ENCODE data around the gene CCDC88C. TPM values are rescaled to one million over a fixed set of nuclear protein-coding genes. Genes with fewer than 3 reads are reported as not detected.

CCDC88C gene
- total RNA-seq, 1 donor = under 0.01 TPM

DNA sequence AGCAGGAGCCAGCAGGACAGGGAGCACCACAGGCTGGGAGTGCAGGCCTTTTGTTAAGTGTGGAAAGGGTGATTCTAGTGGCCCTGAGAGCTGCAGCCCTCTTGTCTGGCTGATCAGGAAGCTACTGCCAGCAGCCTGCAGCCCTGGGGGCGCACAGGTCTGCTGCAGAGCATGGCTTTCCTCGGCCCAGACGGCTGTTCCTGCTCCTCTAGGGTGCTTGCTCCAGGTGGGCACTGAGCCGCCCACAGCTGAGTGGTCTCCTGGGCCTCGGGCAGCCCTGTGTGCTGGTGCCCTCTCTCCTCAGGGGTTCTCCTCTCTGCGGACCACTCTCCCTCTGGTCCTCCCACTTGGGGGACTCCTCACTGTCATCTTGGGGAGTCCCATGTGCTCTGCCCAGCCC lies 18.9 kb downstream of the CCDC88C start:
- DNase-seq (ENCODE audit: low read depth) = no peak
- TF ChIP-seq, protein P1, sequence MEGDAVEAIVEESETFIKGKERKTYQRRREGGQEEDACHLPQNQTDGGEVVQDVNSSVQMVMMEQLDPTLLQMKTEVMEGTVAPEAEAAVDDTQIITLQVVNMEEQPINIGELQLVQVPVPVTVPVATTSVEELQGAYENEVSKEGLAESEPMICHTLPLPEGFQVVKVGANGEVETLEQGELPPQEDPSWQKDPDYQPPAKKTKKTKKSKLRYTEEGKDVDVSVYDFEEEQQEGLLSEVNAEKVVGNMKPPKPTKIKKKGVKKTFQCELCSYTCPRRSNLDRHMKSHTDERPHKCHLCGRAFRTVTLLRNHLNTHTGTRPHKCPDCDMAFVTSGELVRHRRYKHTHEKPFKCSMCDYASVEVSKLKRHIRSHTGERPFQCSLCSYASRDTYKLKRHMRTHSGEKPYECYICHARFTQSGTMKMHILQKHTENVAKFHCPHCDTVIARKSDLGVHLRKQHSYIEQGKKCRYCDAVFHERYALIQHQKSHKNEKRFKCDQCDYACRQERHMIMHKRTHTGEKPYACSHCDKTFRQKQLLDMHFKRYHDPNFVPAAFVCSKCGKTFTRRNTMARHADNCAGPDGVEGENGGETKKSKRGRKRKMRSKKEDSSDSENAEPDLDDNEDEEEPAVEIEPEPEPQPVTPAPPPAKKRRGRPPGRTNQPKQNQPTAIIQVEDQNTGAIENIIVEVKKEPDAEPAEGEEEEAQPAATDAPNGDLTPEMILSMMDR (IDR thresholded peaks at IDR 0.05; ENCODE audit: insufficient read depth, low read depth, low read length) = no peak
- H3K4me3 ChIP-seq (ENCODE audit: low read depth, low read length) = no peak overlapping the region

DNA sequence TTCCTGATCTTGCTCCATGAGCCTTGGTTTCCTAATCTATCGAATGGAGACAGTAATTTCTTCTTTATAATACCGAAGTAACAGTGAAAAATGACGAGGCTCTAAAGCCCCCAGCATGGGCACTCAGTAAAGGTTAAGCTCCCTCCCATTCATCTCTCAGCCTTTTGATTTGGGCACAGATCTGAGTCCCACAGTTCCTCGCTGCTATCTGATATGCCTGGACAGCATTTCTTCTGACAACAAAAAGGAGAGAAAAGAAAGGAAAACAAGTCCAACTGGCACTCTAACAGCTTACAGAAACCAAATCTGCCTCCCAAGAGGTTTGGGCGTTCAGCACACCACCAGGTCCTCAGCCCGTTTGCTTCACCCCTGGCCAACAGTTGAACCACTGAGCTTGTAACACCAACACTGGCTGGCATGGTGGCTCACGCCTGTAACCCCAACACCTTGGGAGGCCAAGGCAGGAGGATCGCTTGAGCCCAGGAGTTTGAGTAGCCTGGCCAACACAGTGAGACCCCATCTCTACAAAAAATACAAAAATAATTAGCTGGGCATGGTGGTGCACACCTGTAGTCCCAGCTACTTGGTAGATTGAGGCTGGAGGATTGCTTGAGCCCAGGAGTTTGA lies 19.5 kb downstream of the CCDC88C start:
- TF ChIP-seq, protein P1 (IDR thresholded peaks at IDR 0.05; ENCODE audit: insufficient read depth, low read depth, low read length) = no peak
- no peak for DNase-seq (ENCODE audit: low read depth)
- no peak overlapping the region for H3K4me3 ChIP-seq (ENCODE audit: low read depth, low read length)

DNA sequence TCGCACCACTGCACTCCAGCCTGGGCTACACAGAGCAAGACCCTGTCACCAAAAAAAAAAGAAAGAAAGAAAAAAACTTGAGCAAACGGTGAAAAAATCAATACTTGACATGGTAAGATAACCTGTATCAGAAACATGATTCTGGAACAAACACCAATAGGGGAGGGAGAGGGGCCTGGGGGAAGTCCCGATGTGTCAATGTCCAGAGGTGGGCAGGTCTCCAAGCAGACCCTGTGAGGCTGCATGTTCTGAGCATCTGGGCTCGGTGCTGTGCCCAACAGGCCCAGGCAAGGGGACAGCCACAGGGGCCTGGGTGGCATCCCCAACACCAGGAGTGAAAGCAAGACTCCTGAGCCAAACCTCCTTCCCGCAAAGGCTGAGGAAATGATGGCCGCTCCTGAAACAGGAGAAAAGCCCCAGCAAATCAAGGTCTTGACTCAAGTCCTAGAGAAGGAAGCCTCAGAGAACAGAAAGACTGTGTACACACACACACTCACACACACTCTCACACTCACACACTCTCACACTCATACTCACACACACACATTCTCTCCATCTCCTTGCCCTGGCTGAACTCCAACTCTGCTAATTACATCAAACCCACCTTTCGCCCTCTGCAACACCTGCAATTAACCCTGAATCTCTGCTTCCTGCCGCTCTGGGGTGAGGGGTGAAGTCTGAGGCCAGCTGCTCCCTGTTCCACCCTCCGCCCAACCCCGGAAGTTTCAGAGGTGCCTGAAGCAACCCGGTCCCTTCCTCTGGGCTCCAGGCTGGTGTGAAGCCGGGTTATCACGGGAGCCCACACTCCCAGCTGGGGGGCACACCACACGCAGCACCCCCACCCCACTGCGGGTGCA lies 20.4 kb downstream of the CCDC88C start:
- TF ChIP-seq, protein P1 (IDR thresholded peaks at IDR 0.05; ENCODE audit: insufficient read depth, low read depth, low read length) = no peak
- no peak overlapping the region for H3K4me3 ChIP-seq (ENCODE audit: low read depth, low read length)
- no peak for DNase-seq (ENCODE audit: low read depth)

DNA sequence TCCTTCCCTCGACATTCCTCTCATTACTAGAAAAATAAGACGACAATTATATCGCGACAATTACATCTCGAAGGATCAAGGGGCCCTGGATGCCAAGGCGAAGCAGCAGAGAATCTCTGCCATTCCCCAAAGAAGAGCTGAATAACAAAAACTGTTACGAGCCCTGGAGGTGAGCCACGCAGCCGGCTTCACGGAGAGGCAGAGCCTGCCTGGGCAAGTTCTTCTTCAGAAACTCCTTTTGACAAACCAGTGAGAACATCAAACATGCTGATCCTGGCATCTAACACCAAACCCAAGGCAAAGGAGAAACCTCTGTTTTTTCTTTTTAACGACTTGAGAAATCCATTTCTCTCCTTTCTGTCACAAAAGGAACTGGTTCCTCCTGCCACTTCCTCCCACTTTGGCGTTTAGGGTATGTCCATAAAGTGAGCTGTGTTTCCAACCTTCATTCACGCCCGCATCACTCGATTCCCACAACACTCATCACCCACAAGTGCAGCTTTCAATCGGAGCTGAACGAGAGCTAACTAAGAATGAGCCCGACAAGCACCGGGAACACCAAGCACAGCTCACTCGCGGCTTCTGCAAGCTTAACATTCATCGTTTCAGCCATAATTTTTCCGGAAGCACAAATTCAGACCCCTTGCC lies 21.5 kb downstream of the CCDC88C start:
- DNase-seq (ENCODE audit: low read depth) = no peak
- no peak overlapping the region for H3K4me3 ChIP-seq (ENCODE audit: low read depth, low read length)
- TF ChIP-seq, protein P1 (IDR thresholded peaks at IDR 0.05; ENCODE audit: insufficient read depth, low read depth, low read length) = no peak

DNA sequence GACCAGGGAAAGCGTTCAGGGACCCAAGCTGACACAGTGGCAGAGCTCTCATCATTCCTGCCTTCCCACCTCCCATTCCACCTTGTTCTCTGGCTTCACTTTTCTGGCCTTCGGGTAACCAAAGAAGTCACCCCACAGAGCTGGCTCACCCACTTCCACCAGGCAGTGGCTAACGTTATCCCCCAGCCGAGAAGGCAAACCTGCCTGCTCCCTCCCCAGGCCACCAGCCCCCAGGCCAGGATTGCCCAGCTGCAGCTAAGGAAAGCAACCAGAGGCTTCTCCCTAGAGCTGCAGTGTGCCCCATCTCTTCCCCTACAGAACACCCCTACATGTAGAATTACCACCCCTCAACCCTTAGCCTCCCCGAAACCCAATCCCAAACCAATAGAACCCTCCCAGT lies 22.2 kb downstream of the CCDC88C start:
- no peak for DNase-seq (ENCODE audit: low read depth)
- TF ChIP-seq, protein P1 (IDR thresholded peaks at IDR 0.05; ENCODE audit: insufficient read depth, low read depth, low read length) = no peak
- no peak overlapping the region for H3K4me3 ChIP-seq (ENCODE audit: low read depth, low read length)

DNA sequence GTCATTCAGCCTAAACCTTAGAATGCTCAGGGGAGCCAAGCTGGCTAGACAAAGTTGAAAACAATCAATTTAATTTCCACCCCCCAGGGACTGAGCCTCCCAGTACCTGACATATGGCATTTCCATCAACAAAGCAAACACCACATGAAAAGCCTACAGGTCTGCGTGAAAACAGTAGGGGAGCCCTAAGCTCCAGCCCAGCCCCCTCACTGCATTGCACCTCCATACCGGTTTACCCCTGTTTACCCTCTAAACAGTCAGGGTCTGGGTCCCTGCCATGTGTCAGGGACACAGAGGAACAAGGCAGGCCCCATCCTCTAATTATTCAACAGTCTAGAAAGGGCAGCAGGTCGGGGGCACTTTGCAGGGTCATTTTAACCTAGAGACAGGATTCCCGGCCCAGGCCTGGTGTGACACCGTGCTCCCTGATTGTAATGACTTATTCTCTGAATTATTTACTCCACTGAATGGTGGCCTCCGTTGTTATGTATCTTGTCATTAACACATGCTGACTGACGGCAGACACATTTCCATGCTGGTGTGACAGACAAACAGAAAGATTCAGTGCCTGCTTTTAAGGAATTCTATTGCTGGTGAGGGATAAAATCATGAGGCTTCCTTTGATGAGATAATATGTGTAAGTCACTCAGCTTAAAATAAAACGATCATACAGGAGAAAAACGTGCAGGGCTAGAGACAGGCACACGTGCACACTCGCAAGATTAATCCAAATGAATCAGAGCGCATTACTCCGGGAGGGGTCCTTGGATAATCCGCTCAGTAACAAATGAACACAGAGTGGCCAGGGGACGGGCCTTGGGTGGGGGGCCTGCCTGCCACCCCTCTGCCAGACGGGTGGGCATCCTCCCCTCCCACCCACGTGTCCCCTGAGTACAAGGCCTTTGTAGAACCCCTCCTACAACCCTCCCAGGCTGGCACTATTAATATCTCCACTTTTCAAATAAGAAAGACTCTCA lies 23.2 kb downstream of the CCDC88C start:
- no peak for DNase-seq (ENCODE audit: low read depth)
- TF ChIP-seq, protein P1 (IDR thresholded peaks at IDR 0.05; ENCODE audit: insufficient read depth, low read depth, low read length) = no peak
- no peak overlapping the region for H3K4me3 ChIP-seq (ENCODE audit: low read depth, low read length)

Data from fibroblast of villous mesenchyme (primary cell).